MG63 (cell line): ENCODE data around the gene DEPDC5. TPM values are rescaled to one million over a fixed set of nuclear protein-coding genes. Genes with fewer than 3 reads are reported as not detected.
"Not testable (repeated sequence)": the region's sequence is repeated elsewhere in the genome, so short reads cannot be mapped to it uniquely, and the experiment has no call there.

ENCODE experiments used
- DNase-seq: peaks from one replicate; pipeline ENCODE4 v3.0.0-alpha.2; 2020
- H3K27me3 ChIP-seq: fragments of 250-450 bp; sonication (Bioruptor Pico); 2 replicates; pipeline ENCODE4 v1.5.1; 2020; ENCODE audit warnings: mild to moderate bottlenecking, moderate library complexity
- H3K36me3 ChIP-seq: fragments of 250-450 bp; sonication (Bioruptor Pico); 2 replicates; pipeline ENCODE4 v1.5.1; 2020; ENCODE audit warnings: mild to moderate bottlenecking, moderate library complexity
- H3K4me3 ChIP-seq: fragments of 250-450 bp; sonication (Bioruptor Pico); 2 replicates; pipeline ENCODE4 v1.5.1; 2020; ENCODE audit warnings: mild to moderate bottlenecking, moderate library complexity
- H3K9me3 ChIP-seq: fragments of 250-450 bp; sonication (Bioruptor Pico); 2 replicates; pipeline ENCODE4 v1.5.1; 2020; ENCODE audit warnings: mild to moderate bottlenecking, moderate library complexity
- total RNA-seq: library from RNA; depleted of rRNA; stranded (reverse); fragments of >200 nt; shearing (Covaris generic); gene quantifications from 2 replicates; pipeline ENCODE4 v1.2.3, GENCODE V29; 2014; ENCODE audit warnings: low replicate concordance; rRNA removed

Gene DEPDC5
- 7.5 and 19.8 TPM in 2 replicates for total RNA-seq

DNA sequence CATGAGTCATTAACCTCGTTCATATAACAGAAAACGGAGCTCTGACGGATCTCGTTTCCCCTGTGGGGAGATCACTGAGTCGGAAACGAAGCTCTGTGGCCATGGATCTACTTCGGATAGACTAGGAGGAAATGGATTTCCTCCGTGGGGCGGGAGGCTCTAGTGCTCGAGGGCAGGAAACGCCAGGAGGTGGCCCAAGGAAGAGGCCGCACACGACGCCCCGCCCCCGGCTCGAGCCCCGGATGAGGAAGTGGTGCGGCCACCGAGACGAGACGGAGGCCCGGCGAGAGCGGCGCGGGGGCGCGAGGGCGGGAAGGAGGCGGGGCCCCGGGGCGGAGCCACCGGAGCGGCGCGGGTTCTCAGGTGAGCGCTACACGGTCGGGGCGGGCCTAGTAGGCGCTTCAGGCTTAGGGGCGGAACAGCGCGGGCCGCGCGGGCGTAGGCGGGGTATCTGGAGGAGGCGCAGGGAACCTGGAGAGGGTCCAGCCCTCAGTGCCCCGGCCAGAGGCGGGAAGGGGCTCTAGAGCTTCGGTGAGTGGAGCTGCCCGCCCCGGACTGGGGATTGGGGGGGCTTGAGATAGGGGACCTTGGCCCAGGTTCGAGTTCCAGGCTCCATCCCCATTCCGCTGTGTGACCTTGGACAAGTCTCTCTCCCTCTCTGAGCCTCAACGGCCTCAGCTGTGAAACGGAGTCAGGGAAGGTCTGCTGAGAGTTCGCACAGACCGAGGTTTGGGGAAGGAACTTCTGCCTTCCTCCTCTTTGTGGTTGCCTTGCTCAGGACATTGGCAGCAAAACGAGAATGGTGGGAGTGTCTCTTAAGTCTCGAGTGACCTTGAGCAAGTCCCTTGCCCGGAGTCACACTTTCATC lies at the start of gene DEPDC5:
Gene DEPDC5 (plus strand): TSS at position 386 of the 868 bp plus-strand sequence. CDS start 903 bp downstream, outside the sequence.
- Histone ChIP-seq H3K36me3 (peaks cover 9% of the 10 kb centered on the region), H3K27me3 (no peaks in the 10 kb centered on the region), H3K4me3 (peak within 1 kb of the TSS; percentile 86), H3K9me3 (no peaks in the 10 kb centered on the region)
- DNase-seq: peak; percentile 94

DNA sequence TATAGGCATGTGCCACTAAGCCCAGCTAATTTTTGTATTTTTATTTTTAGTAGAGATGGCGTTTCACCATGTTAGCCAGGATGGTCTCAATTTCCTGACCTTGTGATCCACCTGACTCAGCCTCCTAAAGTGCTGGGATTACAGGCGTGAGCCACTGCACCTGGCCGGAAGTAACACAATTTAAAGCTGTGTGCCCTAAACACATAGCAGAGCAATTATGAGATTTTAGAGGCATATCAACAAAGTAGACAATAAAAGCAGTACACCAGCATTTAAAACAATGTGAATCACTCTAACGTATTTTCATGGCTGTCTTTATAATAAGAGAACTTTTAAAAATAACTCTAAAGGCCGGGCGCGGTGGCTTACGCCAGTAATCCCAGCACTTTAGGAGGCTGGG lies 46.3 kb upstream of the DEPDC5 start:
- no peak overlapping the region for H3K4me3 ChIP-seq
- H3K36me3 ChIP-seq: peaks cover 48% of the 10 kb centered on the region
- H3K9me3 ChIP-seq: no peaks in the 10 kb centered on the region
- no peaks in the 10 kb centered on the region for H3K27me3 ChIP-seq
- no peak for DNase-seq

DNA sequence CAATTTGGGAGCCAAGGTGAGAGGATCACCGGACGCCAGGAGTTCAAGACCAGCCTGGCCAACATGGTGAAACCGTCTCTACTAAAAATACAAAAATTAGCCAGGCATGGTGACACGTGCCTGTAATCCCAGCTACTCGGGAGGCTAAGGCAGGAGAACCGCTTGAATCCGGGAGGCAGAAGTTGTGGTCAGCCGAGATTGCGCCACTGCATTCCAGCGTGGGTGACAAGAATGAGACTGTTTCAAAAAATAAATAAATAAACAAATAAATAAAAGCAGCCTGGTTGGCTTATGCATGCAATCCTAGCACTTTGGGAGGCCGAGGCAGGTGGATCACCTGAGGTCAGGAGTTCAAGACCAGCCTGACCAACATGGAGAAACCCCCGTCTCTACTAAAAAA lies 42.6 kb upstream of the DEPDC5 start:
- not testable (repeated sequence) for H3K4me3 ChIP-seq, DNase-seq, H3K9me3 ChIP-seq, H3K27me3 ChIP-seq
- peaks cover 56% of the 10 kb centered on the region for H3K36me3 ChIP-seq

DNA sequence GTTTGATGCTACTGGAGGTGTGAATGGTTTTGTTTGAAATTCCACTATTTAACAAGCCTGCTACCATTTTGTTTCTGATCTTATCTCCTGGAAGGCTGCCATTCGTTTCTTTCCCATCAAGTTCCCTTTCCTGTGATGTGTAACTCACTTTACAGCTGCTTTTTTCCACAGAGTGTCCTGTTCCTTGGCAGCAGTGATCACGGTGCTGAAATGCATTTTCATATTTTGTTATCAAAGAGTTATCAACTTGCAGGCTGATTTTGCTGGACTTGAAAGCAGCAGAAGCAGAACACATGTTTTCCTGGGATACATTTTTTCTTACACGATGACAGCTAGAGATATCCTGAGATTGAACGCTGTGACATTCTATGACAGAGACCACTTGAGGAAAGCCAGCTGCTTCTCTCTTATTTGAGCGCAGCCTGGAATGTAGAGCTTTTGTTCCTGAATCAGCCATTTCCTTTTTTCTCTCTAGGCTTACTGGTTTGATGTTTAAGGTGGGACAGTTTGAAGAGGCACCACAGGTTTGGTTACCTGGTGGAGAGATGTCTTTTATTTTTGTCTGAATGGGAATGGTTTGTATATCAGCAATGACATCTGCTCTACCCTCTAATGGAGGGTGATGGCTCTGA lies 38.6 kb upstream of the DEPDC5 start:
- Histone ChIP-seq H3K27me3 (no peaks in the 10 kb centered on the region), H3K9me3 (no peaks in the 10 kb centered on the region), H3K4me3 (no peak overlapping the region), H3K36me3 (peaks cover 64% of the 10 kb centered on the region)
- DNase-seq: no peak

DNA sequence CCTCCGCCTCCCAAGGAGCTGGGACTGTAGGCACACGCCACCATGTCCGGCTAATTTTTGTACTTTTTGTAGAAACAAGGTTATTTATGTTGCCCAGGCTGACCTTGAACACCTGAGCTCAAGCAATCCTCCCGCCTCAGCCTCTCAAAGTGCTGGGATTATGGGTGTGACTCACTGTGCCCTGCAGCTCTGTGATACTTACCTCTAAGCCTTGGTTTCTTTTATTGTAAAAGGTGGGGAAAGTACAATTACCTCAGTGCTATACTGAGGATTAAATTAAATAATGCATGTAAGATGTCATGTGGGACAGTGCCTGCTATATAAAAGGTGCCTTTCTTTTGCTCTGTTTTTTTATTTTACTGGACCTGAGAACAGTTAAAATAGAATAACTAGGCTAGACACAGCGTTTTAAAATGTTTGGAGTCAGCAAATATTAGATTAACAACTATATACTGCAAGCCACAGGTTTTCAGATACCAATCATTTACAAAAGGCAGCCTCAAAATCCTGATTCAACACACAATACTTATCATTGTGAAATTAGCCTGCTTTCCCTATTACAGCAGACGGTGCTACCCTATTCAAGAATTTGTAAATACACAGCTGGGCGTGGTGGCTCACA lies 33.9 kb upstream of the DEPDC5 start:
- no peak for DNase-seq
- no peaks in the 10 kb centered on the region for H3K9me3 ChIP-seq

DNA sequence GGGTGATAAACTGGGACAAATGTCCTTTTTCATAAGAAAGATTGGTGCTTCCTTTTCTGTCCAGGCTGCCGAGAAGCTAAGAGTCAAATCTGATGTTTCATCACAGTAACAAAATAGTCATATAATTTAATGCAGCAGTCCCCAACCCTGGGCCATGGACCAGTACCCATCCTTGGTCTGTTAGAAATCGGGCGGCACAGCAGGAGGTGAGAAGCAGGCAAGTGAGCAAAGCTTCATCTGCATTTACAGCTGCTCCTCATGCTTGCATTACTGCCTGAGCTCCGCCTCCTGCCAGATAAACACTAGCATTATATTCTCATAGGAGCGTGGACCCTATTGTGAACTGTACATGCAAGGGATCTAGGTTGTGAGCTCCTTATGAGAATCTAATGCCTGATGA lies 30.1 kb upstream of the DEPDC5 start:
- no peak for DNase-seq
- Histone ChIP-seq H3K36me3 (peaks cover 42% of the 10 kb centered on the region), H3K4me3 (no peak overlapping the region), H3K27me3 (no peaks in the 10 kb centered on the region), H3K9me3 (no peaks in the 10 kb centered on the region)

More for the DNA sequence above, 33.9 kb upstream of the DEPDC5 start:
- H3K36me3 ChIP-seq: peaks cover 49% of the 10 kb centered on the region
- H3K27me3 ChIP-seq: no peaks in the 10 kb centered on the region
- no peak overlapping the region for H3K4me3 ChIP-seq

DNA sequence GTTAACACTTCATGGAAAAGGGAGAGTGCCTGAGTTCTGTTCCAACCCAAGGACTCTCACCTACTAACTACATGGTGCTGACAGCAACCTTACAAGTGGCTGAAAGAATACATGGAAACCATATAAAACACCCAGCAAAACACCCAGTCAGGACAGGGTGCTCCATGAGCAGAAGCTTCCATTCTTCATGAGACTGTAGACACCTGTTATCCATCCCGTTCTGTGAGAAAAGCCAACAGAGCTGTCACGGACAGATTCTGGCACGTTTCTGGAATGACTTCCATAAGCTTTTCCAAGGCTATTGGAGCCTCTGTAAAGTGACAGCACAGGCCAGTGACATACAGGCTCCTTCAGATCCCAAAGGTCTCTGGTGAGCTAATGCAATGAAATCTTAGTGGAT lies 27.1 kb upstream of the DEPDC5 start:
- no peak for DNase-seq
- Histone ChIP-seq H3K36me3 (peaks cover 24% of the 10 kb centered on the region), H3K9me3 (no peaks in the 10 kb centered on the region), H3K27me3 (no peaks in the 10 kb centered on the region), H3K4me3 (no peak overlapping the region)

DNA sequence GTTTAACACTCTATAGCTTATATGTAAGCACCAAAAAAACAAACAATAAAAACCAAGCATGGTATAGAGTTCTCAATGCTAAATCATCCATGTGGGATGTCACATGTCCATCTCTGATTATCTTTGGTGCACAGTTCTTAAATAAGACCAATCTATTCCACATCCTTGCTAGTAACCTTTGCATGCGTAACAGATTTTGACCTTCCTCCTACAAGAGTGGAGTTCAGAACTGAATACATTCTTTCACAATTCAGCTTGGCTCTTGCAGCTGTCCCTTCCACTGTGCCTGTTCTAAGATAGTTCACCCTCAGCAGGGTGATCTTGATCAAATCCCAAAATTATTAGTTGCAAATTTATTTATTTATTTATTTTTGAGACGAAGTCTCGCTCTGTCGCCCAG lies 25.0 kb upstream of the DEPDC5 start:
- Histone ChIP-seq H3K9me3 (no peaks in the 10 kb centered on the region), H3K36me3 (peaks cover 33% of the 10 kb centered on the region), H3K4me3 (no peak overlapping the region), H3K27me3 (no peaks in the 10 kb centered on the region)
- DNase-seq: no peak

DNA sequence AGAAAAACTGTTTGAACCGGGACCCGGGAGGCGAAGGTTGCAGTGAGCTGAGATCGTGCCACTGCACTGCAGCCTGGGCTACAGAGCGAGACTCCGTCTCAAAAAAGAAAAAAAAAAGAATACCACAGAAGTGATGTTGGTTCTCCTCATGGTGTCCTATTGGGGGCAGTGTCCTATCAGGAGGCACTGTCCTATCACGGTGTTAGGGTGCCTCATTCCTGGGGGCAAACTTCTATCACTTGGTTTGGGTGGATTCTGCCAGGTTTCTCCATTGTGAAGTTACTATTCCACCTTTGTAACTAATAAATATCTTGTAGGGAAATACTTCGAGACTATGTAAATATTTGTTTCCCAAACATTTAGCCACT lies 23.5 kb upstream of the DEPDC5 start:
- Histone ChIP-seq H3K36me3 (peaks cover 40% of the 10 kb centered on the region), H3K27me3 (no peaks in the 10 kb centered on the region), H3K4me3 (no peak overlapping the region), H3K9me3 (no peaks in the 10 kb centered on the region)
- DNase-seq: no peak

DNA sequence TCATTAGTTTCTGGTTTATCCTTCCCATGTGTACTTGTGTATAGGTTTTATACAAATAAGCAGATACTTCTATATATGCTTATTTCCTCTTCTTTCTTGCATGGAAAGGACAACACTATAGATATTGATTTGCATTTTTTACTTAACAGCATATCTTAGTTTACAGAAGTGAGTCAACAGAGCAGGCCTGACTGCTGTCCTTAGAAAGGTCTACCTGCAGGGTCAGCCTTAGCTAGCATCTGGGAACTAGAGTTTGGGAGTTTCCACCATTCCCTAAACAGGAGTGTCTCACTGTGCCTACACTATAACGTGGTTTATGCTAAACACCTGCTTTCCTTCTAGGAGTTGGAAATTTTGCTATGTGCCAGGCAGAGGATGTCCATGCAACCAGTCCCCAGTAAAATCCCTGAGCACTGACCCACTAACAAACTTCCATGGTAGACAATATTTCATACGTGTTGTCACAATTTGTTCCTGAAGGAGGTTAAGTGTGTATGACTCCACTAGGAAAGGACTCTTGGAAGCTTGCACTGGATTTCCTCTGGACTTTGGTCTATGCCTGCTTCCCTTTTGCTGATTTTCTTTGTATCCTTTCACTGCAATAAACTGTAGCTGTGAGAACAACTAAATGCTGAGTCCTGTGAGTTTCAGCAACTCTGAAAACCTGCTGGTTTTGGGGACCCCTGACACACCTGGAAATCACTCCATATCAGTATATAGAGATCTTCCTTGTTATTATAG lies 21.6 kb upstream of the DEPDC5 start:
- no peaks in the 10 kb centered on the region for H3K27me3 ChIP-seq
- peaks cover 35% of the 10 kb centered on the region for H3K36me3 ChIP-seq
- no peak for DNase-seq
- H3K9me3 ChIP-seq: no peaks in the 10 kb centered on the region
- no peak overlapping the region for H3K4me3 ChIP-seq

DNA sequence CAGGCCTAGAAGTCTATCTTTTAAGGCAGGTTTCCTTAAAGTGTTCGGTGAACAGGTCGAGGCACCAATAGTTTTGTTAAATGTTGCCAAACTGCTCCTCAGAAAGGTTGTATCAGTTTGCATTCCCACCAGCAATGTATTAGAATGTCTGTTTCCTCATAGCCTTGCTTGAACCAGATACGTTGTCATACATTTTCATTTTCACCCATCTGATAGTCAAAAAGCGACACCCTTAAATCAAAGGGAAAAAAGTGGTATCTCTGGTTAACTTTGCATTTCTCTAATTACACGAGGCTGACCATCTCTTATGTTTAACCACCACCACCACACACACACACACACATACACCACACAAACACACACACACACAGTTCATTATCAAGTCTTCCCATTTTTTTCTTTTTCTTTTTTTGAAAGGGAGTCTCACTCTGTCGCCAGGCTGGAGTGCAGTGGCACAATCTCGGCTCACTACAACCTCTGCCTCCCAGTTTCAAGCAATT lies 20.2 kb upstream of the DEPDC5 start:
- Histone ChIP-seq H3K4me3 (no peak overlapping the region), H3K9me3 (no peaks in the 10 kb centered on the region), H3K36me3 (peaks cover 37% of the 10 kb centered on the region), H3K27me3 (no peaks in the 10 kb centered on the region)
- no peak for DNase-seq

DNA sequence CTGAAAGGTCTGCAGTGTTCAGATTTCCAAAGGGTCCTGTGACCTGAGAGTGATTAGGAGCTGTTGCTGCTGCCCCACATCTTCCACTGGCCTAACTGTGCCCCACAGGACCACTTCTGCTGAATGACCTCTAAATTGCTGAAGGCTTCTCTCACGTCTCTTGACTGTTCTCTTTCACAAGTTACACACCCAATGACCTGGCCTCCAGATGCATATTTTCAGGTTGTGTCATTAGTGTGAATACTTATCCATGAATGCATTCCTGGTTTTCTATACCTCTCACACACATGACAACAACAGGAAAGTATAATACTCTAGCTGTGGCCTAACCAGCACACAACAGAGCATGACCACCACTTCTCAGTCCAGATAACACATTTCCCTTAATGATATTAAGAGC lies 19.3 kb upstream of the DEPDC5 start:
- Histone ChIP-seq H3K27me3 (no peaks in the 10 kb centered on the region), H3K36me3 (peaks cover 43% of the 10 kb centered on the region), H3K9me3 (no peaks in the 10 kb centered on the region), H3K4me3 (no peak overlapping the region)
- DNase-seq: peak; percentile 15

DNA sequence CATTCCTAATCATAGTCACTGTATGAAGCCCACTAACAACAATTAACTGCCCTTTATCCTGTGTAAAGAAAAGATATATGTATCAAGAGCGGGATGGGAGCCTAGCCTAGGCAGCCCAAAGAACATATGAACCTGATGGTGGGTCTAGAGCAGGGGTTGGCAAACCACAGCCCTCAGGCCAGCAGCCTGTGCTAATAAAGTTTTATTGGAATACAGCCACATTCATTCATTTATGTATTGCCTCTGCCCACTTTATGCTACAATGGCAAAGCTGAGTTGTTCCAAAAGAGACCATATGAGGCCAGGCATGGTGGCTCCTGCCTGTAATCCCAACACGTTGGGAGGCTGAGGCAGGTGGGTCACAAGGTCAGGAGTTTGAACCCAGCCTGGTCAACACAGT lies 17.4 kb upstream of the DEPDC5 start:
- DNase-seq: no peak
- H3K9me3 ChIP-seq: no peaks in the 10 kb centered on the region
- H3K27me3 ChIP-seq: no peaks in the 10 kb centered on the region
- H3K36me3 ChIP-seq: peaks cover 58% of the 10 kb centered on the region
- H3K4me3 ChIP-seq: no peak overlapping the region

DNA sequence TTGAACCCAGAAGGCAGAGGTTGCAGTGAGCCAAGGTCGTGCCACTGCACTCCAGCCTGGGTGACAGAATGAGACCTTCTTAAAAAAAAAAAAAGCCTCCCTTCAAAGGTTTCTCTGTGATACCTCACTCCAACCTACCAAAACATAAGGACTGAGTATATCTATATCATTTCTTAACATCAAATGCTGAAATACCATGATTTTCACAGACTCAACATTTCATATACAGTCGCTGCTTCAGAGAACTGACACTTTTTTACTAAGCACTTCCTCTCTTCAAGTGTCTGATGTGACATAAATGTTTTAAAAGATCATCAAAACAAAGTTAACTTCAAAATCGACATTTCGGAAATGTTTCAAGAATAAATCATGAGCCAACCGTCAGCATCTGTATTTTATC lies 15.9 kb upstream of the DEPDC5 start:
- no peak for DNase-seq
- Histone ChIP-seq H3K27me3 (no peaks in the 10 kb centered on the region), H3K4me3 (no peak overlapping the region), H3K9me3 (no peaks in the 10 kb centered on the region), H3K36me3 (peaks cover 58% of the 10 kb centered on the region)

DNA sequence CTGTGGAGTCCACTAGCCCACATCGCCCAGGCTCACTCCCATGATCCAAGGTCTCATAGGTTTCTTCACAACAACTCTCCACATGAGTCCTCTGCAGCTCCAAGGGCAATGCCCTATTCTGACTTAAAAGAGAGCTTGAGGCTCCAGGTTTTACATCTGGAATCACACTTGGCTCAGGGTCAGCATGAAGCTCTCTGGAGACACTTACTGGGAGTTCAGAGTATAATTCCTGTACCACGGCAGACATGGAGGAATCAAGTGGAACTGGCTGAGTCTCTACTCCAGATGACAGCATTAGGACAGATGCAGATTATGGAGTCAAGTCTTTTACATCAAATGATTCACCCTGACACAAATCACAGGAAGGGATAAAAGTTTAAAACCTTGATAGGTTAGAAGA lies 15.3 kb upstream of the DEPDC5 start:
- H3K36me3 ChIP-seq: peaks cover 56% of the 10 kb centered on the region
- no peaks in the 10 kb centered on the region for H3K27me3 ChIP-seq
- no peaks in the 10 kb centered on the region for H3K9me3 ChIP-seq
- DNase-seq: no peak
- H3K4me3 ChIP-seq: no peak overlapping the region

DNA sequence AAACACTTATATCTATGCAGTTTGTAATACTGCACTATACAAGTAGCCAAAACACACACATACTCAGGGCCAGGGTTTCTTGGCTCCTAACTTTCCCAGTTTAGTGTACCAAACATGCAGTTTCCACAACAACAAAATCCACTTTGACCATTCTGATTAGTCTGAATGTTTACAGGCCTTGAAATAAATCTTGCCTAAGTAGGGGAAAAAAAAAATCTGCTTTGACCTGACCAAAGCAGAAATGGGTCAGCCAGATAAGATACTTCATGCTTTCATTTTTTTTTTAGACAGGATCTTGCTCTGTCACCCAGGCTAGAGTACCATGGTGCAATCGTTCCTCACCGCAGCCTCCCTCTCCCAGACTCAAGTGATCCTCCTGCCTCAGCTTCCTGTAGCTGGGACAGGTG lies 14.0 kb upstream of the DEPDC5 start:
- Histone ChIP-seq H3K4me3 (no peak overlapping the region), H3K9me3 (no peaks in the 10 kb centered on the region), H3K27me3 (no peaks in the 10 kb centered on the region), H3K36me3 (peaks cover 46% of the 10 kb centered on the region)
- DNase-seq: no peak

DNA sequence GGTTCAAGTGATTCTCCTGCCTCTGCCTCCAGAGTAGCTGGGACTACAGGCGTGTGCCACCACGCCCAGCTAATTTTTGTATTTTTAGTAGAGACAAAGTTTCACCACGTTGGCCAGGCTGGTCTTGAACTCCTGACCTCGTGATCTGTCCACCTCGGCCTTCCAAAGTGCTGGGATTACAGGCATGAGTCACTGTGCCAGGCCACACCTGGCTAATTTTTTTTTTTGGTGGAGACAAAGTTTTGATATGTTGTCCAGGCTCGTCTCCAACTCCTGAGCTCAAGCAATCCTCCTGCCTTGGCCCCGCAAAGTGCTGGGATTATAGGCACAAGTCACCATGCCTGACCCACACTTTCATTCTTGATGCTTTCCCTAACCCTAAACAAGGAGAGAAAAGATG lies 13.5 kb upstream of the DEPDC5 start:
- H3K27me3 ChIP-seq, DNase-seq, H3K4me3 ChIP-seq, H3K9me3 ChIP-seq: not testable (repeated sequence)
- peaks cover 41% of the 10 kb centered on the region for H3K36me3 ChIP-seq
